HepG2 (cell line): Measurements from ENCODE around the gene RALY. TPM values are rescaled to one million over a fixed set of nuclear protein-coding genes. Genes with fewer than 3 reads are reported as not detected.

Experiments
- ARHGAP35 ChIP-seq: sonication (generic); formaldehyde crosslinking; IDR thresholded peaks from 2 replicates; pipeline ENCODE4 v1.9.0; 2022; ENCODE audit warnings: mild to moderate bottlenecking, inconsistent platforms, moderate library complexity, missing genetic modification reagents, borderline replicate concordance
- GATAD2A ChIP-seq: IDR thresholded peaks from 2 replicates; pipeline ENCODE4 v1.6.1; 2016
- HINFP ChIP-seq: sonication (generic); formaldehyde crosslinking; IDR thresholded peaks from 2 replicates; pipeline ENCODE4 v1.4.0; 2020; ENCODE audit warnings: low read depth, mild to moderate bottlenecking, missing genetic modification reagents
- NCOR1 ChIP-seq: fragments of 200-600 bp; sonication (generic); IDR thresholded peaks from 2 replicates; pipeline ENCODE4 v1.7.0; 2017; ENCODE audit warnings: antibody characterized with exemption, low read length, borderline replicate concordance
- REPIN1 ChIP-seq: sonication (generic); formaldehyde crosslinking; IDR thresholded peaks from 2 replicates; pipeline ENCODE4 v1.8.0; 2022; ENCODE audit warnings: missing genetic modification reagents, low read depth, mild to moderate bottlenecking, borderline replicate concordance
- TAF1 ChIP-seq: sonication (generic); formaldehyde crosslinking; IDR thresholded peaks from 2 replicates; pipeline ENCODE4 v1.4.0; 2020; ENCODE audit warnings: missing genetic modification reagents
- TFE3 ChIP-seq: IDR thresholded peaks from 2 replicates; pipeline ENCODE4 v1.6.1; 2016
- ZHX1 ChIP-seq: sonication (generic); formaldehyde crosslinking; IDR thresholded peaks from 2 replicates; pipeline ENCODE4 v1.8.1; 2022; ENCODE audit warnings: low read depth, mild to moderate bottlenecking, missing genetic modification reagents
- ZMYM4 ChIP-seq: sonication (generic); formaldehyde crosslinking; IDR thresholded peaks from 2 replicates; pipeline ENCODE4 v1.8.1; 2023; ENCODE audit warnings: mild to moderate bottlenecking, missing genetic modification reagents
- polyA plus RNA-seq, 8 experiments: library from polyadenylated mRNA; depleted of rRNA in 3 of 8; stranded (reverse) in 7 of 8; unstranded in 1 of 8; fragments of >200 nt; fragmentation: Illumina TruSeq in 4 of 8; extraction: Trizol in 4 of 8; gene quantifications; 2 replicates each; pipeline versions ENCODE4 v1.2.1 to v1.2.3, GENCODE V29; 2011 to 2016; ENCODE audit warnings: low read depth in 4 of 8, missing spikeins in 1 of 8, mixed read lengths in 1 of 8; ENCODE audit not compliant: insufficient read depth in 1 of 8
- total RNA-seq, 5 experiments: library from RNA; depleted of rRNA; stranded (reverse); fragments of >200 nt; fragmentation: Illumina TruSeq; extraction: Trizol; gene quantifications; 2 replicates each; pipeline ENCODE4 v1.2.3, GENCODE V29; 2016; ENCODE audit warnings: low read depth in 1 of 5

Gene RALY
- total and polyA plus RNA-seq, 2 of the 13 experiments (the other 11 are each of a cell fraction or from before 2014, with no cell fraction given), result 178 to 186 TPM

- 0 out of 2 replicates have a peak, but pooled peaks have one; percentile 25 for TF ChIP-seq TFE3 (CRISPR knock-in tag)
- peak; percentile 28; the same call in 1 of the 2 replicates for TF ChIP-seq ZMYM4 (CRISPR knock-in tag)
- 0 out of 2 replicates have a peak, but pooled peaks have one; percentile 66 for TF ChIP-seq ZHX1
- 0 out of 2 replicates have a peak, but pooled peaks have one; percentile 17 for TF ChIP-seq TAF1
- TF ChIP-seq HINFP, result 0 out of 2 replicates have a peak, but pooled peaks have one; percentile 35
- TF ChIP-seq GATAD2A (CRISPR knock-in tag), result peak; percentile 35; the same call in 1 of the 2 replicates
- peak; percentile 36; the same call in 1 of the 2 replicates for TF ChIP-seq NCOR1
- 0 out of 2 replicates have a peak, but pooled peaks have one; percentile 54 for TF ChIP-seq ARHGAP35 (CRISPR knock-in tag)
- TF ChIP-seq REPIN1 (CRISPR knock-in tag), result 0 out of 2 replicates have a peak, but pooled peaks have one; percentile 43
Observed at GRCh38 chr20:34132943-34133342, 139.2 kb downstream of the RALY start (continued).
